WTC11 (cell line): ENCODE data around the gene KRTAP10-9.

Experiments used
- CREM ChIP-seq: sonication (generic); formaldehyde crosslinking; IDR thresholded peaks from 2 replicates; pipeline ENCODE4 v1.8.1; 2022; ENCODE audit warnings: mild to moderate bottlenecking, missing genetic modification reagents, moderate library complexity
- CTCF ChIP-seq: fragments of 200-600 bp; IDR thresholded peaks from 2 replicates; pipeline ENCODE4 v1.8.0; 2022; ENCODE audit warnings: antibody characterized with exemption
- E2F4 ChIP-seq: sonication (generic); formaldehyde crosslinking; IDR thresholded peaks from 2 replicates; pipeline ENCODE4 v1.8.1; 2022; ENCODE audit warnings: low read depth, mild to moderate bottlenecking, moderate library complexity, missing genetic modification reagents, borderline replicate concordance
- IRF2 ChIP-seq: sonication (generic); formaldehyde crosslinking; IDR thresholded peaks from 2 replicates; pipeline ENCODE4 v1.8.0; 2022; ENCODE audit warnings: low read depth, missing genetic modification reagents, borderline replicate concordance
- KAT7 ChIP-seq: sonication (generic); formaldehyde crosslinking; IDR thresholded peaks from 2 replicates; pipeline ENCODE4 v1.8.1; 2023; ENCODE audit warnings: missing genetic modification reagents, mild to moderate bottlenecking, borderline replicate concordance
- MAX ChIP-seq: sonication (generic); formaldehyde crosslinking; IDR thresholded peaks from 2 replicates; pipeline ENCODE4 v1.8.0; 2022; ENCODE audit warnings: mild to moderate bottlenecking, missing genetic modification reagents
- SMAD4 ChIP-seq: sonication (generic); formaldehyde crosslinking; IDR thresholded peaks from 2 replicates; pipeline ENCODE4 v1.8.0; 2022; ENCODE audit warnings: mild to moderate bottlenecking, missing genetic modification reagents
- TEAD1 ChIP-seq: sonication (generic); formaldehyde crosslinking; IDR thresholded peaks from 2 replicates; pipeline ENCODE4 v1.8.0; 2022; ENCODE audit warnings: mild to moderate bottlenecking, missing genetic modification reagents
- ZNF138 ChIP-seq: sonication (generic); formaldehyde crosslinking; conservative IDR thresholded peaks from 2 replicates; pipeline ENCODE4 v1.8.1; 2022; ENCODE audit warnings: mild to moderate bottlenecking, moderate library complexity, missing genetic modification reagents

- TF ChIP-seq CREM (CRISPR knock-in tag) (no peak), KAT7 (no peak), MAX (no peak), CTCF (no peak), ZNF138 (CRISPR knock-in tag) (no peak), TEAD1 (CRISPR knock-in tag) (no peak), E2F4 (CRISPR knock-in tag) (no peak), IRF2 (no peak), SMAD4 (no peak)
Observed at GRCh38 chr21:44644878-44645277, 18.0 kb downstream of the KRTAP10-9 start.
